Heart right ventricle (tissue), 16 donors: Measurements from ENCODE around the gene PPIL1. TPM values are rescaled to one million over a fixed set of nuclear protein-coding genes. Genes with fewer than 3 reads are reported as not detected.

Source experiments
- ATAC-seq, 8 donors: fragments of 200-7000 bp; cut with Tn5 transposase; one replicate each; pipeline ENCODE4 v1.9.1; 2020; ENCODE audit warnings: mild to moderate bottlenecking in 8 of 8, moderate library complexity in 8 of 8, moderate number of reproducible peaks in 1 of 8
- DNase-seq, 2 donors: peaks; one replicate each; pipeline ENCODE4 v3.0.0-alpha.2; 2020
- H3K27ac ChIP-seq, 10 donors: fragments of 200-600 bp; sonication (generic) in 2 of 10; one replicate each; pipeline versions ENCODE4 v1.5.0 to v1.8.0; 2020 to 2022; ENCODE audit warnings: mild to moderate bottlenecking in 3 of 10
- H3K27me3 ChIP-seq, 7 donors: fragments of 200-600 bp; one replicate each; pipeline ENCODE4 v1.8.0; 2021 to 2022; ENCODE audit warnings: mild to moderate bottlenecking in 2 of 7
- H3K36me3 ChIP-seq, 9 donors: fragments of 200-600 bp; sonication (generic) in 1 of 9; one replicate each; pipeline versions ENCODE4 v1.5.0 to v1.8.0; 2020 to 2022; ENCODE audit warnings: mild to moderate bottlenecking in 2 of 9
- H3K4me1 ChIP-seq, 9 donors: fragments of 200-600 bp; sonication (generic) in 1 of 9; one replicate each; pipeline versions ENCODE4 v1.5.0 to v1.8.0; 2020 to 2022; ENCODE audit warnings: mild to moderate bottlenecking in 4 of 9
- H3K4me3 ChIP-seq, 10 donors: fragments of 200-600 bp; sonication (generic) in 2 of 10; one replicate each; pipeline versions ENCODE4 v1.5.0 to v1.8.0; 2020 to 2022; ENCODE audit warnings: mild to moderate bottlenecking in 7 of 10, moderate library complexity in 2 of 10
- H3K9me3 ChIP-seq, 11 donors: fragments of 200-600 bp in 10 of 11; sonication (generic) in 2 of 11; one replicate each; pipeline versions ENCODE4 v1.5.0 to v1.8.0; 2013 to 2022; ENCODE audit warnings: mild to moderate bottlenecking in 2 of 11, control low read depth in 1 of 11, moderate library complexity in 1 of 11
- WGBS, 2 donors: extraction: QIAGEN DNeasy Blood & Tissue Kit; methylation state at CpG; one replicate each; pipeline ENCODE4 v1.1.7; 2013; ENCODE audit warnings: inconsistent platforms in 1 of 2; 5-methylcytosine and 5-hydroxymethylcytosine counted together
- intact Hi-C, 10 donors: fragments of 100-400 bp; cut with DNase I; formaldehyde crosslinking; loops; one replicate each; pipeline versions ENCODE4 v1.11.1 to v1.14.2; 2022
- polyA plus RNA-seq, 2 donors: library from polyadenylated mRNA; stranded (reverse); fragments of 200-250 nt; gene quantifications; one replicate each; pipeline ENCODE4 v1.2.3, GENCODE V29; 2013
- total RNA-seq, 10 donors: library from RNA; stranded (reverse); fragmentation: NEBNext Ultra II Directional in 3 of 10; extraction: Animal tissue kit (Norgen Biotek cat#: 25700) in 3 of 10; gene quantifications; one replicate each; pipeline versions ENCODE4 v1.2.1 to v1.2.4, GENCODE V29; 2021 to 2023
- TF ChIP-seq, protein P1 (sequence below), 9 donors: fragments of 200-600 bp; sonication (generic) in 2 of 9; IDR thresholded peaks; one replicate each; pipeline versions ENCODE4 v1.5.0 to v1.8.0; 2021 to 2022; ENCODE audit warnings: antibody characterized with exemption in 9 of 9, mild to moderate bottlenecking in 5 of 9, moderate library complexity in 1 of 9
- donor health status: Arrhythmogenic right ventricular cardiomyopathy.
- donor health status: ischemic (EF 13 %, LVEDD 7.1; RV severe dilation, severe dysfunction).
- donor health status: healthy with polysubstance abuse.
- donor health status: DM: no; HTN: yes; CAD: no.
- donor health status: DM: no; HTN: no; CAD: no.
- donor health status: ischemic (EF 25% LVEDD 6.9; RV normal size, moderate dysfunction).
- donor health status: ischemic (EF 25% LVEDD 5.7; RV mildly dilated, moderate dysfunction).
- donor health status: healthy.
- donor health status: DM: yes; HTN: yes; CAD: no.
- donor health status: Ischemic cardiomyopathy.
- donor health status: ischemic (EF 35%, LVEDD 5.7; RV mildly dilated, moderate dysfunction).
- donor health status: nonischemic (EF 11% LVEDD 7.7; RV severe dilation, severe dysfunction).
- donor health status: DM: yes; HTN: yes; CAD: no.
- donor health status: PGD.
- donor health status: ischemic (EF 29% LVEDD 5.4; RV normal size, mild dysfunction).
- donor health status: nonischemic (EF 23%, LVEDD 6.1; RV moderate dilation, normal function).

The PPIL1 gene
- total and polyA plus RNA-seq, 12 donors: 21.1 to 106 (median 48.4) TPM

GRCh38 chr6:36838896-36839748 lies 35.5 kb downstream of the PPIL1 start, which contains the start of gene CPNE5:
TSS of gene CPNE5 (minus strand) at chr6:36839444. CDS start at chr6:36839377, 67 bp downstream.
- H3K9me3 ChIP-seq: no peaks in the 10 kb centered on the region
- 9% methylated on average over 56 of the region's 57 CpGs for WGBS, 2 donors
- H3K36me3 ChIP-seq: no peaks in the 10 kb centered on the region
- peaks cover 2 to 59% (median 24%) of the 10 kb centered on the region in 9 donors for H3K4me1 ChIP-seq
- peak within 1 kb of the TSS; percentile 71 to 90 (median 80) for H3K27ac ChIP-seq
- intact Hi-C loops: no loop called here
- H3K27me3 ChIP-seq: peaks cover 0 to 37% (median 0%) of the 10 kb centered on the region in 7 donors
- DNase-seq (peak; percentile 60 to 64), ATAC-seq (peak; percentile 4 to 38 (median 18))
- peak within 1 kb of the TSS; percentile 24 to 71 (median 56) for H3K4me3 ChIP-seq
- TF ChIP-seq, protein P1, sequence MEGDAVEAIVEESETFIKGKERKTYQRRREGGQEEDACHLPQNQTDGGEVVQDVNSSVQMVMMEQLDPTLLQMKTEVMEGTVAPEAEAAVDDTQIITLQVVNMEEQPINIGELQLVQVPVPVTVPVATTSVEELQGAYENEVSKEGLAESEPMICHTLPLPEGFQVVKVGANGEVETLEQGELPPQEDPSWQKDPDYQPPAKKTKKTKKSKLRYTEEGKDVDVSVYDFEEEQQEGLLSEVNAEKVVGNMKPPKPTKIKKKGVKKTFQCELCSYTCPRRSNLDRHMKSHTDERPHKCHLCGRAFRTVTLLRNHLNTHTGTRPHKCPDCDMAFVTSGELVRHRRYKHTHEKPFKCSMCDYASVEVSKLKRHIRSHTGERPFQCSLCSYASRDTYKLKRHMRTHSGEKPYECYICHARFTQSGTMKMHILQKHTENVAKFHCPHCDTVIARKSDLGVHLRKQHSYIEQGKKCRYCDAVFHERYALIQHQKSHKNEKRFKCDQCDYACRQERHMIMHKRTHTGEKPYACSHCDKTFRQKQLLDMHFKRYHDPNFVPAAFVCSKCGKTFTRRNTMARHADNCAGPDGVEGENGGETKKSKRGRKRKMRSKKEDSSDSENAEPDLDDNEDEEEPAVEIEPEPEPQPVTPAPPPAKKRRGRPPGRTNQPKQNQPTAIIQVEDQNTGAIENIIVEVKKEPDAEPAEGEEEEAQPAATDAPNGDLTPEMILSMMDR (IDR thresholded peaks at IDR 0.05): no peak

DNA sequence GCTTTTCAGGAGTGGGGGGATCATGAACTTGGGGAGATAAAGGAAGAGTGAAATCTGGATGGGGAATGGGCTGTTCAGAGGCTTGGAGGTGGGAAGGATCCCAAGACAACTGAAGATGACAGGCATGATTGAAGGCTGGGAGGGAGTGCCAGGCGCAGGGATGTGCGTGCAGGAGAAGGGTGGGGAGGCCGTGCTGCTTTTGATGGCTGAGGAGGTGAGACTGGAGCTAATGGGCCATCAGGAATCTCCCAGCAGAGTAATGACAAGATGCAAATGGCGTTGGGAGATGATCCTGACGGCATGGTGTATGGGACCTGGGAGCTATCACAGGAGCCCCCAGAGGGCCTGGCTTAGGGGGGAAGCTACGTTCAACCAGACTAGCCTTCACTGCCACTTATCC lies 36.9 kb downstream of the PPIL1 start:
- intact Hi-C loops: no loop called here
- H3K9me3 ChIP-seq: no peaks in the 10 kb centered on the region
- peak overlapping the region in 4 of 10 donors; percentile 56 to 61 (median 58) for H3K4me3 ChIP-seq
- peak overlapping the region in 3 of 10 donors; percentile 77 to 86 (median 79) for H3K27ac ChIP-seq
- DNase-seq: no peak
- 82 to 91% methylated on average over 6 of the region's 6 CpGs for WGBS, 2 donors
- no peak for ATAC-seq
- peaks cover 0 to 37% (median 0%) of the 10 kb centered on the region in 7 donors for H3K27me3 ChIP-seq
- H3K36me3 ChIP-seq: no peaks in the 10 kb centered on the region
- H3K4me1 ChIP-seq: peaks cover 2 to 45% (median 24%) of the 10 kb centered on the region in 9 donors
- TF ChIP-seq, protein P1 (IDR thresholded peaks at IDR 0.05): no peak

- peak overlapping the region in 4 of 10 donors; percentile 3 to 19 (median 5) for H3K27ac ChIP-seq
- no peak overlapping the region for H3K4me3 ChIP-seq
- WGBS, 2 donors: 87 to 92% methylated on average over 2 of the region's 2 CpGs
- H3K4me1 ChIP-seq: peaks cover 2 to 43% (median 23%) of the 10 kb centered on the region in 9 donors
- H3K36me3 ChIP-seq: no peaks in the 10 kb centered on the region
- ATAC-seq (no peak), DNase-seq (no peak)
- no peaks in the 10 kb centered on the region for H3K9me3 ChIP-seq
- TF ChIP-seq, protein P1 (IDR thresholded peaks at IDR 0.05): no peak
- intact Hi-C loops: no loop called here
- peaks cover 0 to 37% (median 0%) of the 10 kb centered on the region in 7 donors for H3K27me3 ChIP-seq
Observed at GRCh38 chr6:36837022-36837339, 37.6 kb downstream of the PPIL1 start.

DNA sequence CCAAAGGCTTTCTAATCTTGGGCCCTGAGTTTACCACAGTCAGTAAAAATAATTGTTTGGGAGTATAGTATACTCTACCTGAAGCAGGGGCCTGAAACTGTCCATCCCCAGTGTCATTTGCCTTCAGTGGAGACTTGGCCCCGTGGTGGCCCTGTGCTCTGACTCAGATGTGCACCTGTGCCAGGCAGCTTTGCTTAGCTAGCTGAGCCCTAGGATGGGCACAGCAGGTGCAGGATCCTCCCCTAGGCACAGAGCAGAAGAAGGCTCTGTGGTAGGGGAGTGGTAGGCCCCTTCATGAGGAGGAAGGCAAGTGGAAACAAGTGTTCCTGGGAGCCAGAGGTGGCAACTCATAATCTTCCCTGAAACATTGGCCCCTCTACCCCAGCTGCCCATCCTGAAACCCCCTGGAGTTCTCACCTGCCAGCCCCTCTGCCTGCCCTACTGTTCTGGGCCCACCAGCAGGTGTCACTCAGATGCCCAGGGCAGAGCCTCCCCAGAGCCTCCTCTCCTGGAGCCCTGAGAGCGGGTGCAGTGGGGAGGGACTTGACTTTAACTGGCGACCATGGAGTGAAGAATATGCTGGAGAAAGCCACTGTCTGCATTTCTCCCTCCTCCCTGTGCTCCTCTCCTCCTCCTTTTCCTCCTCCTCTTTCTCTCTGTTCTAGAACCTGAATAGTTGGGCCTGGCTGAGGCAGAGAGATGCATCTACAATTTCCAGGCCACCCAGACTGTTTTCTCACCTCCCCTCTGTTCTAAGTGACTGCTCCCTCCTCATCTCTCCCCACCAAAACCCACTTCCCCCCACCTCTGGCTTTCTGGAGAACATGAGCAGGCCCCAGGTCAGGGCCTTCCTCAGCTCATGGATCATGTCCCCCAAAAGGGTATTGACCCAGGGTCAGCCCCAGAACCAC lies 38.2 kb downstream of the PPIL1 start:
- peak in 3 of 8 donors; percentile 5 to 28 (median 22) for ATAC-seq

More for the DNA sequence above, 38.2 kb downstream of the PPIL1 start:
- 70 to 79% methylated on average over 3 of the region's 3 CpGs for WGBS, 2 donors
- H3K36me3 ChIP-seq: no peaks in the 10 kb centered on the region
- peaks cover 0 to 36% (median 0%) of the 10 kb centered on the region in 7 donors for H3K27me3 ChIP-seq
- H3K4me1 ChIP-seq: peaks cover 2 to 42% (median 21%) of the 10 kb centered on the region in 9 donors
- no peak for DNase-seq
- H3K9me3 ChIP-seq: no peaks in the 10 kb centered on the region
- H3K27ac ChIP-seq: peak overlapping the region in 6 of 10 donors; percentile 3 to 62 (median 30)
- no peak overlapping the region for H3K4me3 ChIP-seq
- intact Hi-C loops: no loop called here
- TF ChIP-seq, protein P1 (IDR thresholded peaks at IDR 0.05): peak in 2 of 9 donors; percentile 25 to 28
